HG03039 (cell line): ENCODE measurements around the gene TOR2A.
A peak's percentile ranks its signal among the peaks of the same experiment; 100 is the strongest.

ENCODE experiments used
- ATAC-seq: cut with Tn5 transposase; IDR thresholded peaks from one replicate; pipeline ENCODE4 v1.9.1; 2021; ENCODE audit warnings: mild to moderate bottlenecking, moderate library complexity; ENCODE audit not compliant: unreplicated experiment

Gene TOR2A

GRCh38 chr9:127700594-127701255 lies 34.4 kb downstream of the TOR2A start:
- ATAC-seq: no peak

DNA sequence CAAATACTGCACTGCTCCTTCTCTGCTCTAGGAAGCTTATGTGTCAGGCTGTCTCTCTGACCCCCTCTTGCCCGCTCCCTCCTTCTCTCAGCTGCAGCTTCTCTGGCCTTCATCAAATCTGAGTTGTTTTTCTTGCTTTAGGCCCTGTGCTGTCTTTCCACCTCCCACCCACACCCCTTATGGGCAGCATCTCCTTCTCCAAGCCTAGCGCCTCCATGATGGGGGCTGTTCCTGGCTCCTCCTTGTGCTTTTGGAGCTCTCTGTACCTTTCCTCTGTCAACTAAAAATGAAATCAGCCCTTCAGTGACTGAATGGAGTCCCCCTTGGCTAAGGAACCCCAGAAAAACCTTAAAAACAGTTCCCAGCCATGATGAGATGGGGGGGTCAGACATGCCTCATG lies 35.0 kb downstream of the TOR2A start:
- no peak for ATAC-seq

- peak; percentile 78 for ATAC-seq
Measured at GRCh38 chr9:127698985-127699670, 36.0 kb downstream of the TOR2A start.

- ATAC-seq: no peak
Measured at GRCh38 chr9:127698386-127698785, 36.7 kb downstream of the TOR2A start.

- no peak for ATAC-seq
Measured at GRCh38 chr9:127697575-127697974, 37.5 kb downstream of the TOR2A start.

- ATAC-seq: no peak
Measured at GRCh38 chr9:127694890-127695720, 40.0 kb downstream of the TOR2A start.

GRCh38 chr9:127693697-127694096 lies 41.4 kb downstream of the TOR2A start:
- no peak for ATAC-seq

GRCh38 chr9:127693143-127693542 lies 42.0 kb downstream of the TOR2A start:
- no peak for ATAC-seq

GRCh38 chr9:127692071-127692470 lies 43.0 kb downstream of the TOR2A start:
- ATAC-seq: no peak

DNA sequence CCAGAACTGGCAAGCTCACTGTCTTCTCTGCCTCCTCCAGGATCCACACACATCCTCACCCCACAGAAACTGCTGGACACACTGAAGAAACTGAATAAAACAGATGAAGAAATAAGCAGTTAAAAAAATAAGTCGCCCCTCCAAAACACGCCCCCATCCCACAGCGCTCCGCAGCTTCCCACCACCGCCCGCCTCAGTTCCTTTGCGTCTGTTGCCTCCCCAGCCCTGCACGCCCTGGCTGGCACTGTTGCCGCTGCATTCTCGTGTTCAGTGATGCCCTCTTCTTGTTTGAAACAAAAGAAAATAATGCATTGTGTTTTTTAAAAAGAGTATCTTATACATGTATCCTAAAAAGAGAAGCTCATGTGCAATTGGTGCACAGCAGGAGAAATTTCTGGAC lies 44.4 kb downstream of the TOR2A start:
- ATAC-seq: no peak

DNA sequence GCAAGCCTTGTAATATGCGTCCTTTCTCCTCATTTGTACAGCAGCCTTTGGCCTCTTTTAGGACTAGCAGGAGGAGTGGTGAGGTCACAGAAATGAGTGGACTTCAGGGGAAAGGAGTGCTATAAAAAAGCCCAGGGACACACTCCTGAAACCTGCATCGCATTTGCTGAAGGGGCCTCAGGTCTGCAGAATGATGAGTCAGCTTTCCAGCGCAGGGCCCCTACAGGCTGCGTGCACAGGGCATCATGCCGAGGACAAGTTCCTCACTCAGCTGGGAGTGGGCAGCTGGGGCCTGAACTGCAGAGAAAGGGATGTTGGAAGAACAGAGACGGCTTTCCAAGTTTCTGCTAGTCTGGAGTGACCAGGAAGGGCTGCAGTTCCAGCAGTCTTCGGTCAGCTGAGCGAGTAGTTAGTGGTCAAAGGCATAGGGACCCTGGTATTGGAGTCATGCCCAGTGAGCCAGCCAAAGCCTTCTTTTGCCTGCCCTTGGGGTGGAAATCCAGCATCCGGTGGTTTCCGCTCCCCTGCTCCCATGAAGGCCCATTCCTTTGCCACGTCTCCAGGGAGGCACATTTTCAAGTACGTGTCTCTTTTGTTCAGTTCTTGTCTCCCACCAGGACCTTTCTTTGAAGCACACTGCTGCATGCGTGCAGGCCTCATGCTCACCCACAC lies 45.6 kb downstream of the TOR2A start:
- ATAC-seq: no peak

DNA sequence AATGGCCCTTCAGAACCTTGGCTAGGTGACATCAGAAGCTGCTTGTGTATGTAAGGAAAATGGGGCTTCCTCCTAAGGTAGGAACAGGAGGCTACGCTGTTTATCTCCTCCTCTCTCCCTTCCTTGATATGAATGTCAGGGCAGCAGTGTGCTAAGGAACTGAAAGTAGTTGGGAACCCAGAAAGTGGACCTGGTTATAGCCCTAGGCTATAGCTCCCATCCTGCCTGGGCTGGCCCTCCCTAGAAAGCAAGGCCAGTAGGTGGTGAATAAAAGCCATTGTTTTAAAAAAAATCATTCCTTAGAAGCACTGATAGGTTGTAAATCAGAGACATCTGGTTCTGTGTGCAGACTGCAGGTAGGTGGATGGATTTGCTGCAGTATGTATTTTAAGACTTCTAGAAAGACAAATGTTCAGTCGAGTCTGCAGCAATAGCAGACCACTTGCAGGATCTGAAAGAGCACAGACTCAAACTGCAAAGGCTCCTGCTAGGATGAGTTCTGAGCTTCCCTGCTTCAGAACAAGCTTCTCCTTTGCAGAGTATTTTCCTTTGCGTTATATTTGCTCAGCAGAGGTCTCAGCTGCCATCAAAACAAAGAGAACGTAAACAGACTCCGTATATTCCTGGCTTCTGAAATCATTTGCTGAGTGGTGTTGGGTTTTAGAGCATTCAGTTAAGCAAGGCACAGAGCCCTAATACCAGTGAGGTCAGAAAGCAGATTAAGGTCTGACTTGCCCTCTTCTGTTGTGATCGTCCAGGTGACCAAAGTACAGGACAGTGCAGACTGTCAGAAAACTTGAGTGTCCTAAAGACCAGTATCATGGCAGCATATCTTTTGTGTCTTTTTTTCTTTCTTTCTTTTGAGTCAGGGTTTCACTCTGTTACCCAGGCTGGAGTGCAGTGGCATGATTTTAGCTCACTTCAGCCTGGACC lies 48.4 kb downstream of the TOR2A start:
- no peak for ATAC-seq

GRCh38 chr9:127684576-127684975 lies 50.5 kb downstream of the TOR2A start:
- ATAC-seq: no peak

GRCh38 chr9:127683723-127684122 lies 51.4 kb downstream of the TOR2A start:
- no peak for ATAC-seq

GRCh38 chr9:127682351-127683136 lies 52.5 kb downstream of the TOR2A start:
- ATAC-seq: no peak
